ENCODE measurements around the gene TMEM50B. TPM values are rescaled to one million over a fixed set of nuclear protein-coding genes. Genes with fewer than 3 reads are reported as not detected.
A peak's percentile ranks its signal among the peaks of the same experiment; 100 is the strongest.

The TMEM50B gene
- total RNA-seq, 1 donor from 2014 or later = 31.6 TPM

- Histone ChIP-seq H3K27me3 (ENCODE audit: control insufficient read depth, insufficient read depth, low read length) (no peaks in the 10 kb centered on the region), H3K36me3 (ENCODE audit: control insufficient read depth, insufficient read depth, low read length) (no peaks in the 10 kb centered on the region), H3K4me3 (ENCODE audit: low read depth, low read length) (peak overlapping the region; percentile 54)
- DNase-seq (ENCODE audit: low read depth) (peak; percentile 62), FAIRE-seq (no peak)
- no peak for TF ChIP-seq CTCF (IDR thresholded peaks at IDR 0.05; ENCODE audit: insufficient read depth, low read length, severe bottlenecking)
These were observed 77.5 kb downstream of the TMEM50B start for GRCh38 chr21:33402001-33402979.

GRCh38 chr21:33401630-33401992 lies 78.2 kb downstream of the TMEM50B start:
- no peak for DNase-seq (ENCODE audit: low read depth)
- H3K27me3 ChIP-seq (ENCODE audit: control insufficient read depth, insufficient read depth, low read length) = no peaks in the 10 kb centered on the region
- H3K4me3 ChIP-seq (ENCODE audit: low read depth, low read length) = no peak overlapping the region
- FAIRE-seq = no peak
- no peaks in the 10 kb centered on the region for H3K36me3 ChIP-seq (ENCODE audit: control insufficient read depth, insufficient read depth, low read length)
- TF ChIP-seq CTCF (IDR thresholded peaks at IDR 0.05; ENCODE audit: insufficient read depth, low read length, severe bottlenecking) = no peak

Other genes with a start within 250 kb of the TMEM50B start
- 31.1 and 41.5 TPM in 2 replicates for gene IL10RB, start 213.6 kb downstream of the TMEM50B start, total RNA-seq
- 8.1 and 8.2 TPM in 2 replicates for gene IFNAR1, start 155.0 kb downstream of the TMEM50B start, total RNA-seq
- gene IFNGR2, start 76.6 kb downstream of the TMEM50B start, total RNA-seq = 42.4 and 56.8 TPM in 2 replicates
- 1.0 and 1.3 TPM in 2 replicates for gene DNAJC28, start 11.7 kb upstream of the TMEM50B start, total RNA-seq
- 68.2 and 103 TPM in 2 replicates for gene GART, start 62.1 kb upstream of the TMEM50B start, total RNA-seq
- 105 and 125 TPM in 2 replicates for gene SON, start 63.1 kb upstream of the TMEM50B start, total RNA-seq
- gene DONSON, start 108.7 kb upstream of the TMEM50B start, total RNA-seq = 6.6 and 8.4 TPM in 2 replicates
- 10.8 and 23.0 TPM in 2 replicates for gene CRYZL1, start 161.8 kb upstream of the TMEM50B start, total RNA-seq
- gene ITSN1, start 162.5 kb upstream of the TMEM50B start, total RNA-seq = 15.0 and 15.5 TPM in 2 replicates

All from bronchial epithelial cell (primary cell).